Testis (tissue), 2 donors: ENCODE measurements around the gene SDHA.
"Not testable (repeated sequence)": the region's sequence is repeated elsewhere in the genome, so short reads cannot be mapped to it uniquely, and the experiment has no call there.

ENCODE experiments used
- POLR2A ChIP-seq: fragments of 450-650 bp; IDR thresholded peaks from one replicate; pipeline ENCODE4 v1.6.1; 2017; ENCODE audit warnings: antibody characterized with exemption, mild to moderate bottlenecking, moderate library complexity
- TF ChIP-seq, protein P1 (sequence below), 3 experiments: fragments of 450-650 bp in 2 of 3; fragments of 200-600 bp in 1 of 3; sonication (generic) in 1 of 3; IDR thresholded peaks; one replicate each; pipeline ENCODE4 v1.5.1; 2016 to 2019; ENCODE audit warnings: antibody characterized with exemption in 3 of 3, mild to moderate bottlenecking in 2 of 3, moderate library complexity in 1 of 3

DNA sequence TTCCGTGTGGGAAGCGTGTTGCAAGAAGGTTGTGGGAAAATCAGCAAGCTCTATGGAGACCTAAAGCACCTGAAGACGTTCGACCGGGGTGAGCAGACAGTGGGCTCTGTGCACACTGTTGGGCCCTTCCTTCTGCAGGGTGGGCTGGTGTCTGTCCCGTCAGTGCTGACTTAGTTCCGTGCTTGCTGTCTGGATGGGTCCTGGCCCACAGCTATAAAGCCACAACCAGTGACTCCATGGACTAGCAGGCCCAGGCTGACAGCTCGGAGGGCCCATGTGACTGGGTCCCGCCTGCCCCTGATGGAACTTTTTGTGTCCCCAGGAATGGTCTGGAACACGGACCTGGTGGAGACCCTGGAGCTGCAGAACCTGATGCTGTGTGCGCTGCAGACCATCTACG, 32.9 kb downstream of the SDHA start:
- TF ChIP-seq, protein P1, sequence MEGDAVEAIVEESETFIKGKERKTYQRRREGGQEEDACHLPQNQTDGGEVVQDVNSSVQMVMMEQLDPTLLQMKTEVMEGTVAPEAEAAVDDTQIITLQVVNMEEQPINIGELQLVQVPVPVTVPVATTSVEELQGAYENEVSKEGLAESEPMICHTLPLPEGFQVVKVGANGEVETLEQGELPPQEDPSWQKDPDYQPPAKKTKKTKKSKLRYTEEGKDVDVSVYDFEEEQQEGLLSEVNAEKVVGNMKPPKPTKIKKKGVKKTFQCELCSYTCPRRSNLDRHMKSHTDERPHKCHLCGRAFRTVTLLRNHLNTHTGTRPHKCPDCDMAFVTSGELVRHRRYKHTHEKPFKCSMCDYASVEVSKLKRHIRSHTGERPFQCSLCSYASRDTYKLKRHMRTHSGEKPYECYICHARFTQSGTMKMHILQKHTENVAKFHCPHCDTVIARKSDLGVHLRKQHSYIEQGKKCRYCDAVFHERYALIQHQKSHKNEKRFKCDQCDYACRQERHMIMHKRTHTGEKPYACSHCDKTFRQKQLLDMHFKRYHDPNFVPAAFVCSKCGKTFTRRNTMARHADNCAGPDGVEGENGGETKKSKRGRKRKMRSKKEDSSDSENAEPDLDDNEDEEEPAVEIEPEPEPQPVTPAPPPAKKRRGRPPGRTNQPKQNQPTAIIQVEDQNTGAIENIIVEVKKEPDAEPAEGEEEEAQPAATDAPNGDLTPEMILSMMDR (IDR thresholded peaks at IDR 0.05) = not testable (repeated sequence)
- not testable (repeated sequence) for TF ChIP-seq POLR2A
